Muscle layer of duodenum (tissue), 2 donors: ENCODE data around the gene MAT2A.

Source experiments
- H3K27ac ChIP-seq: one replicate; pipeline ENCODE4 v1.7.0; 2013; ENCODE audit warnings: mild to moderate bottlenecking, low read length
- H3K27me3 ChIP-seq: one replicate; pipeline ENCODE4 v1.7.0; 2013; ENCODE audit warnings: low read depth, mild to moderate bottlenecking, control low read depth, low read length
- H3K36me3 ChIP-seq, 2 donors: one replicate each; pipeline ENCODE4 v1.7.0; 2013; ENCODE audit warnings: low read length in 2 of 2, control low read depth in 1 of 2, mild to moderate bottlenecking in 1 of 2; ENCODE audit not compliant: insufficient read depth in 2 of 2, control insufficient read depth in 1 of 2
- H3K4me1 ChIP-seq, 2 donors: one replicate each; pipeline ENCODE4 v1.7.0; 2013; ENCODE audit warnings: low read length in 2 of 2, mild to moderate bottlenecking in 2 of 2, control low read depth in 1 of 2, moderate library complexity in 1 of 2; ENCODE audit not compliant: insufficient read depth in 2 of 2, control insufficient read depth in 1 of 2
- H3K4me3 ChIP-seq, 2 donors: one replicate each; pipeline ENCODE4 v1.7.0; 2013; ENCODE audit warnings: low read length in 2 of 2, low read depth in 1 of 2, mild to moderate bottlenecking in 1 of 2
- H3K9me3 ChIP-seq, 2 donors: one replicate each; pipeline ENCODE4 v1.7.0; 2013; ENCODE audit warnings: low read length in 2 of 2, control low read depth in 1 of 2, mild to moderate bottlenecking in 1 of 2; ENCODE audit not compliant: control insufficient read depth in 1 of 2
- donor health status: healthy.

MAT2A gene

DNA sequence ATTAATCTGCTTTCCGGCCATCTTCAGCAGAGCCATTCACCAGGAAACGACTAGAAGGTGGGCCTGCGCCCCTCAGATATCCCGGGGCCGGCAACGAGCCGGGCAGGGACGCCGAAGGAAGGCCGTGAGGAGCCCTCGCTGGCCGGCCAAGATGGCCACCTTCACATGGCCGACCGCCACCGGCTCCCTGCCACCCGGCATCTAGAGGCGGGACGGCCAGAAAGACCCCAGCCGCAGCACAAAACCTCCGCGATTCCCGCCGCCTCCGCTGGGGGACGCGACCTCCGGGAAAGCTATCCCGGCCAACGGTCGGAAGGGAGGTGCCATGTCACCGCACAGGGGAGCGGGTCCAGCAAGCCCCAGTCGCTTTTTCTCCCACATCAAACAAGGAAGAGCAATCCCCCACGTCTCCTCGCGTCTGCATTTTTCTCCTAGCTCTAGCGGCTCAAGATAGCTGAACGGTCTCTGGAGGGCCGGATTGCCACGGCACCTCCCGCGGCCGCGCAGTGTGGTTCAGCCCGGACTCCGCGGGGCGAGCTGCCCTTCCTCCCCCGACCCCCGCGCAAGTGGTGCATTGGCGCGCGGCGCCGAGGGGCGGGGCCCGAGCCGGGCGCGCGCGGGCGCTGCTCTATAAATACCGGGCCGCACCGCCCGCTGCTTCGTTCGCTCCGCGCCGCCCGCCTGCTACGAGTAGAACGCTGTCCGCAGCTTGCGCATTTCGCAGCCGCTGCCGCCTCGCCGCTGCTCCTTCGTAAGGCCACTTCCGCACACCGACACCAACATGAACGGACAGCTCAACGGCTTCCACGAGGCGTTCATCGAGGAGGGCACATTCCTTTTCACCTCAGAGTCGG, at the start of gene MAT2A:
MAT2A (plus strand) TSS at position 662 of the 854 bp plus-strand sequence; CDS start at position 782, 120 bp downstream.
- Histone ChIP-seq H3K4me3 (peak within 1 kb of the TSS; percentile 93 to 95), H3K4me1 (peaks cover 15 to 39% of the 10 kb centered on the region in 2 donors), H3K27ac (peak within 1 kb of the TSS; percentile 100), H3K27me3 (no peaks in the 10 kb centered on the region), H3K9me3 (no peaks in the 10 kb centered on the region), H3K36me3 (peaks cover 21 to 28% of the 10 kb centered on the region in 2 donors)

DNA sequence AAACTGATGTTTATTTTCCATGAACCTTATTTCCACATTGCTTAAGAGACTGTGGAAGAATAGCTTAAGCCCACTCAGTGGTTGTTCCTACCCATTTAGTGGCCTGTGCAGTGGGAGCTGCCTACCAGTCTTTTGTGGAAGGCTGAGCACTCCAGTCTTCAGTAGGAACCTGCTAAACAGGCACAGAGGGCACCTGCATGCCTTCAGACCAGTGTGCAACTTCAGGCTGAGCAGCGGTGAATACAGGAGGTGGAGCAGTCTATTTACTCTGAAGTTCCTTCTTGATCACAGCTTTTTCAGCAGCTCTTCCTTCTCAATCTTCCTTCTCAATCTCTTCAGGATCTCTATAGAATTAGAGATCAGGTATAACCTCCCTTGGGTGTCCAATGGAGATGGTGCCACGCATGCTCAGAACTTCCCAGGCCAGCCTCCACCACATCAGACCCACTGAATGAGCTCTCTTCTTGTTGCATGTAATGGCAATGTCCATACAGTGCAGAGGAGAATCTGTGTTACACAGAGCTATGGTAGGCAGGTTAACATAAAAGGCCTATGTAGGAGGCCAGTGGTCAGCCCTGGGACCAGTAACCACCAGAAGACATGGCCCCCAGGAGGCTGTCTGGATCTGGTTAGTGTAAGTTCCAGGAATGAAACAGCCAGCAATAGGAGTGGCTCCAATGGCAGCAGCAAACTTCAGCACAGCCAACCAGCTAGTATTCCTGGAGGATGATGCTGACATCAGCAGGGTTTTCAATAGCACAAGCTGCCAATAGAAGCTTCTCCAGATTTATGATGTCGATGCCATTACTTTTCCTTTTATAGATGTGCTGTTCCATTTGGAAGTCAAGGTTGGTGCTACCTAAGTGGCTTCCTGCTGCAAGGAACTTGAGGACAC, 47.9 kb upstream of the MAT2A start:
- no peak overlapping the region for H3K27ac ChIP-seq
- H3K4me3 ChIP-seq, result no peak overlapping the region
- no peaks in the 10 kb centered on the region for H3K36me3 ChIP-seq
- H3K4me1 ChIP-seq, result no peaks in the 10 kb centered on the region
- no peaks in the 10 kb centered on the region for H3K27me3 ChIP-seq
- H3K9me3 ChIP-seq, result peaks cover 0 to 6% of the 10 kb centered on the region in 2 donors

DNA sequence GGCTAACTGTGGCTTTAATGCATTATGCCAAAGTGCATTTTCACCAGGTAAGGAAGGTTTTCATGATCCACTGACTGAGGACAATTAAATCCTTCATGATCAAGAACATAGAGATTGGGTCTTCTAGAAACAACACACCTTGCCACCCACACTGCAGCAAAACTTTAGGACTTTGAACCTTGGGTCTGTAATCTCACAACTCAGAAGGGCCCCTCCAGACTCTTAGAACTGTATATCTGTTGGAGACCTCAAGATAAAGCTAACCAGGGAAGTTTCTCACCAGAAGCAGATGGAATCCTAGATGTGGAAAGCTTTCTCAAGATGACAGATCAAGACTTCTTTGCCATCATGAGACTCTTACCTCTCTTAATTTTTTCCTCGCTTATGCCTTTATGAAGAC, 42.5 kb upstream of the MAT2A start:
- Histone ChIP-seq H3K9me3 (no peaks in the 10 kb centered on the region), H3K27ac (no peak overlapping the region), H3K4me1 (no peaks in the 10 kb centered on the region), H3K27me3 (no peaks in the 10 kb centered on the region), H3K4me3 (no peak overlapping the region), H3K36me3 (no peaks in the 10 kb centered on the region)

DNA sequence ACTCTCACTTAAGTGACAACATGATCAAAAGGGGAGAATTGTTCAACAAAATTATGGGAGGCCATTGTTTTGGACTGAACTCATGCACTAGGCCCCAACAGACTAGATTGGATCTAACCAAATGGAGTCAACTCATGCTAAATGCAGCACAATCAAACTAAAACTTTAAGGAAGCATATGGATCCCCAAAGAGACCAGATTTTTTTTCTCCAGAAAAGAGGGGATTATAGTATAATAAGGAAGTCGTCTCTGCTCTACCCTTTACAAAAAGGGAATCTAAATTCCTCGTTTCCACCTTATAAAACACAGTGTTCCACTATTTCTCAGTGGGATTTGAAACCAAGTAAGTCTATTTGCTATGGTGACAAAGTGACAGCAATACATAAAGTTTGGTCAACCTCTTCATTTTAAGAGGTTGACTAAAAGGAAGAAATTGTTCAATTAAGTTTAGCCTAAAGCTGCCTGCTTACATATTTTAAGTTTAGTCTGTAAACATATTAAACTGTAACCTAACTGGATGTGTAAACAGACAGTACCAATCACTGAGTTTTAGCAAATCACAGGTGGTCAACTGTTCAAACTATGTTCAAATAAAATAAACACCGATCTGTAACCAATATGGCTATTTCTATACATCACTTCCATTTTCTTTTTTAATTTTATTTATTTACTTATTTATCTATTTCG, 40.9 kb upstream of the MAT2A start:
- H3K4me3 ChIP-seq, result no peak overlapping the region
- H3K27me3 ChIP-seq, result no peaks in the 10 kb centered on the region
- no peak overlapping the region for H3K27ac ChIP-seq
- no peaks in the 10 kb centered on the region for H3K9me3 ChIP-seq
- H3K4me1 ChIP-seq, result peaks cover 0 to 4% of the 10 kb centered on the region in 2 donors
- no peaks in the 10 kb centered on the region for H3K36me3 ChIP-seq

DNA sequence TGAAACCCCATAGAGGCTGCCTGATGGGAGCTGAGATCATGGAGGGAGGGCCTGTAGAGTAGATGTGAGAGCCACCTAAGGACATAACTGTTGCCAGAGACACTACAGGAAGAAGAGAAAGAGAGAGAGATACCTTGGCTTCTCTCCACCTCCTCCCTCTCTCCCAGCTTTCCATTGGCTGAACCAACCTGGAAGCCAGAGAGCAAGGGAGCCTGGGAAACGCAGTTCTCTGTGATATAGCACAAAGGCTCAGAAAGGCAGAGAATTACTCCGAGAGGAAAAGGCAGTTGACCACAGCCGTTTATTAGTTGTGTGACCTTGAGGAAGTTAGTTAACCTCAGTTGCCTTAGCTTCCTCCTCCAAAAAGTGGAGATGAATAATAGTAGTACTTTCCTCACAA, 37.7 kb upstream of the MAT2A start:
- H3K9me3 ChIP-seq, result no peaks in the 10 kb centered on the region
- H3K27ac ChIP-seq, result no peak overlapping the region
- H3K27me3 ChIP-seq, result no peaks in the 10 kb centered on the region
- H3K36me3 ChIP-seq, result no peaks in the 10 kb centered on the region
- no peak overlapping the region for H3K4me3 ChIP-seq
- H3K4me1 ChIP-seq, result peaks cover 7 to 8% of the 10 kb centered on the region in 2 donors

DNA sequence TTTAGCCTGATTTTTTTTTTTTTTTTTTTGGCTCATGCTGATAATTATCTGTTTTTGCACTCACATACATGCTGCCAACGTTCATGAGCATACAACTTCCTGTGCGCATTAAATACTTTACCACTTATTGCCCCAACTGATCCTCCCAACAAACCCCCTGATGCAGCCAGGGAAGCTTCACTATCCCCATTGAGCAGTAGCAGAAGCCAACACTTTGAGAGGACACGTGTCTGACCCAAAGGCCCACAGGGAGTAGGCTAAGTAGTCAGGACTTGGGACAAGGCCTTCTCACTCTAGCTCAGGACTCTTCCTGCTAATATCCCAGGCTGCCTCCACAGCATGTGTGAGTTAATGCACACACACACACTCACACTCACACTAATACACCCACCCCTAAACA, 36.2 kb upstream of the MAT2A start:
- Histone ChIP-seq H3K4me1 (peaks cover 7 to 8% of the 10 kb centered on the region in 2 donors), H3K27ac (peak overlapping the region; percentile 40), H3K27me3 (no peaks in the 10 kb centered on the region)

DNA sequence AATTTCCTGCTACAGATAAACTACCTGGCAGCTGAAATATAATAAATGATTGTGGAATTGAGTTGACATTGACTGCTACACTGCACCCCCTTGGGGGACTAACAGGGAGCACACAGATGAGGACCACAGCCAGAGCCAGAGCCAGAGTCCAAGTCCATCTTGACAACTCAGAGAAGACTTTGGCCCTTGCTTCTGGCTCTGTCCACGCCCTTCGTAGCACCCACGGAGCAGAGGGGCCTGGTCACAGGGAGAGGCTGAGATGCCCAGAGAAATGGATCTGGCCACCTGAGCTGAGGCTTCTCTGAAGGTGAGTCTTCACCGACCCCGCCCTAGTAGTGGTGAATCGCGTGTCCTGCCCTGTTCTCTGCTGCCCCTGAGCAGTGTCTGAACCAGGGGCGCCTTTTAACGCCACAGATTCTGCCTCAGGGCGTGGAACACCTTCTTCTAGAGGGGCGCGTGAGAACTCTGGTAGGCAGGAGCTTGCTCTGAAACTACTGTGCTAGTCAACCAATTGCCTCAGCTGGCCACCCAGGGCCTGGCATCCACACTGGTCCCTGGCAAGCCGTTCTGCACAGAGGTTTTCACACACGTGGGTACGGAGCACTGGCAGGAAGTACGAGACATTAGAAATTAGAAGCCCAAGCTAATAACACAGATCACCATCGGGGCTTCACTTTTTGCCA, 35.7 kb upstream of the MAT2A start:
- no peaks in the 10 kb centered on the region for H3K9me3 ChIP-seq
- H3K36me3 ChIP-seq, result no peaks in the 10 kb centered on the region
- H3K27ac ChIP-seq, result peak overlapping the region; percentile 31
- H3K4me3 ChIP-seq, result no peak overlapping the region
- H3K4me1 ChIP-seq, result peaks cover 7 to 8% of the 10 kb centered on the region in 2 donors
- no peaks in the 10 kb centered on the region for H3K27me3 ChIP-seq

More for the DNA sequence above, 36.2 kb upstream of the MAT2A start:
- Histone ChIP-seq H3K4me3 (no peak overlapping the region), H3K9me3 (no peaks in the 10 kb centered on the region), H3K36me3 (no peaks in the 10 kb centered on the region)

DNA sequence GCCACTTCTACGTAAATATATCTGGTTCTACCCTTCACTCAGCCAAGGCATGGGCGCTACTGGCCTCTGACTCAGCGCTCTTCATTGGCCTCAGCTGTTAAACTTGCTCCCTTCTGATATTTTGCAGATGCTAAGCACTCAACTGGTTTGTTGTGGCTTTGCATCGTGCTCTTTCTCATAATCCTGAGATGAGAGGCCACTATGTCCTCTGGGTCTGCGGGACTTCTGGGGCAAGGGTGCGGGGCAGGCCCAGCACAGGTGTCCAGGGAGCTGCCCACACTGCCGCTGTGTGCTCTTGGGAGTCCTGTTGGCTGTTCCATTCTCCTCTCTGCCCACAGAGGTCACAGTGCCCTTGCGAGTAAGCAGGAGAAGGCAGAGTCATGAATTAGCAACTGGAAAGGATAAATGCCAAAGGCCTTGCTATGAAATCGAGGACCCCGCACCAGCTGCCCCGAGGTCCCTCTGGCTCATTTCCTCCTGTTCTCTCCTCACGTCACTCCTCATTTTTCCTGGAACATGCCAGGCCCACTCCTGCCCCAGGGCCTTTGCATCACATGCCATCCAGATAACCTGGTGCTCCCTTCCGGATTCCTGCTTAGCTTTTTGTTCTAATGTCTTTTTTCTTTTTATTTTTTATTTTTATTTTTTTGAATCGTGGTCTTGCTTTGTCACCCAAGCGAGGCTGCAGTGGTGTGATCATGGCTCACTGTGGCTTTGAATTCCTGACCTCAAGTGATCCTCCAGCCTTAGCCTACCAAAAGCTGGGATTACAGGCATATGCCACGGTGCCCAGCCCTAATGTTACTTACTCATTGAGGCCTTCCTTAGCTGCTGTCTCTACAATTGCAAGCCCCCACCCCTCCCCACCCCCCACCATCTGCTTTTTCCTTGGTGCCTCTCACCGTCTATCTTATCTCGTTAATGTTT, 34.9 kb upstream of the MAT2A start:
- Histone ChIP-seq H3K36me3 (no peaks in the 10 kb centered on the region), H3K9me3 (no peaks in the 10 kb centered on the region), H3K4me3 (no peak overlapping the region), H3K27ac (peak overlapping the region; percentile 31), H3K27me3 (no peaks in the 10 kb centered on the region), H3K4me1 (peaks cover 7 to 8% of the 10 kb centered on the region in 2 donors)

DNA sequence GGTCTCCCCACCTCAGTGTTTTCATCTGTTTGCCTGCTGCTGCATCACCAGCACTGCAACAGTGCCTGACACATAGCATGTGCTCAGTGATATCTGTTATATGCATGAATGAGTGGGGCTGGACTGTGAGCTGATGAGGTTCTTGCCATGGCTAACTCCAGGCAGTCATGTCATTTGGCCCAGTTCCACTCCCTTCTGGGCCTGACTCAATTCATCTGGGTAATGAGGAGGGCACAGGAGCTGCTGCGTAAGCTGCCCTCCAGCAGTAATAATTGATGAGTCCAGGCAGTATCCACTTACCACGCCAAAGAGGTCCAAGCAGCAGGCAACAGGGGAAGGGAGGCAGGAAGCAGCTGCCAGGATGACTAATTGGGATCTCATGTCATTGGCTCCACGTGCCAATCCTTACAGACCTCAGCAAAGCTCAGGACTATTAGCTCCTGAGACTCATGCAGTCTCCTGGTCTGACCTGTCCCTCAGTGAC, 34.1 kb upstream of the MAT2A start:
- no peak overlapping the region for H3K27ac ChIP-seq
- H3K4me1 ChIP-seq, result peaks cover 7 to 8% of the 10 kb centered on the region in 2 donors
- H3K27me3 ChIP-seq, result no peaks in the 10 kb centered on the region
- no peaks in the 10 kb centered on the region for H3K36me3 ChIP-seq
- H3K9me3 ChIP-seq, result no peaks in the 10 kb centered on the region
- H3K4me3 ChIP-seq, result no peak overlapping the region
